ENCODE measurements around the gene MALRD1. TPM values are rescaled to one million over a fixed set of nuclear protein-coding genes. Genes with fewer than 3 reads are reported as not detected.

Gene MALRD1
- total RNA-seq, 4 donors from 2014 or later: 1.1 to 6.2 TPM; not detected in 2

GRCh38 chr10:19580691-19581090 is 532.1 kb downstream of the MALRD1 start:
- intact Hi-C loops (cut with DNase I; ENCODE audit: low total_unique reads): no loop called here
- Histone ChIP-seq H3K36me3 (no peaks in the 10 kb centered on the region), H3K4me3 (no peak overlapping the region), H3K27ac (no peak overlapping the region), H3K27me3 (no peaks in the 10 kb centered on the region), H3K4me1 (no peaks in the 10 kb centered on the region), H3K9me3 (no peaks in the 10 kb centered on the region)
- DNase-seq: no peak
- TF ChIP-seq CTCF (IDR thresholded peaks at IDR 0.05): no peak

- Histone ChIP-seq H3K36me3 (no peaks in the 10 kb centered on the region), H3K27ac (no peak overlapping the region), H3K4me3 (no peak overlapping the region), H3K27me3 (no peaks in the 10 kb centered on the region), H3K9me3 (no peaks in the 10 kb centered on the region), H3K4me1 (no peaks in the 10 kb centered on the region)
- intact Hi-C loops (cut with DNase I; ENCODE audit: low total_unique reads): no loop called here
- no peak for DNase-seq
- TF ChIP-seq POLR2A (IDR thresholded peaks at IDR 0.05) (no peak), CTCF (IDR thresholded peaks at IDR 0.05) (no peak)
These were observed 540.0 kb downstream of the MALRD1 start for GRCh38 chr10:19588608-19589007.

- Histone ChIP-seq H3K4me3 (no peak overlapping the region), H3K9me3 (no peaks in the 10 kb centered on the region), H3K4me1 (no peaks in the 10 kb centered on the region), H3K36me3 (no peaks in the 10 kb centered on the region), H3K27ac (no peak overlapping the region), H3K27me3 (no peaks in the 10 kb centered on the region)
- intact Hi-C loops (cut with DNase I; ENCODE audit: low total_unique reads): no loop called here
- TF ChIP-seq POLR2A (IDR thresholded peaks at IDR 0.05) (no peak), CTCF (IDR thresholded peaks at IDR 0.05) (no peak)
- no peak for DNase-seq
These were observed 543.7 kb downstream of the MALRD1 start for GRCh38 chr10:19592276-19592675.

GRCh38 chr10:19595212-19595845 is 546.7 kb downstream of the MALRD1 start:
- TF ChIP-seq POLR2A (IDR thresholded peaks at IDR 0.05): no peak
- no peak for TF ChIP-seq CTCF (IDR thresholded peaks at IDR 0.05)
- Histone ChIP-seq H3K36me3 (no peaks in the 10 kb centered on the region), H3K4me3 (no peak overlapping the region), H3K27ac (no peak overlapping the region), H3K27me3 (no peaks in the 10 kb centered on the region), H3K9me3 (no peaks in the 10 kb centered on the region), H3K4me1 (no peaks in the 10 kb centered on the region)
- intact Hi-C loops (cut with DNase I; ENCODE audit: low total_unique reads): no loop called here
- no peak for DNase-seq

GRCh38 chr10:19605806-19606205 is 557.2 kb downstream of the MALRD1 start:
- no peak for TF ChIP-seq CTCF (IDR thresholded peaks at IDR 0.05)
- TF ChIP-seq POLR2A (IDR thresholded peaks at IDR 0.05): no peak
- H3K36me3 ChIP-seq: no peaks in the 10 kb centered on the region
- no peak for DNase-seq
- no peak overlapping the region for H3K4me3 ChIP-seq
- H3K4me1 ChIP-seq: no peaks in the 10 kb centered on the region
- no peak overlapping the region for H3K27ac ChIP-seq
- no peaks in the 10 kb centered on the region for H3K27me3 ChIP-seq
- H3K9me3 ChIP-seq: no peaks in the 10 kb centered on the region
- intact Hi-C loops (cut with DNase I; ENCODE audit: low total_unique reads): no loop called here

Measured in uterus (tissue), 4 donors.